ENCODE measurements around the gene L3MBTL3.

The L3MBTL3 gene

GRCh38 chr6:130018292-130018743 is at the start of gene L3MBTL3:
L3MBTL3 (plus strand) TSS chr6:130018581; CDS start chr6:130042700, 24,119 bp downstream.
- TF ChIP-seq EGR1 (IDR thresholded peaks at IDR 0.05) (no peak), TCF12 (IDR thresholded peaks at IDR 0.05; ENCODE audit: low read depth) (no peak), REST (IDR thresholded peaks at IDR 0.05; ENCODE audit: low read depth) (no peak), NFIC (IDR thresholded peaks at IDR 0.05) (no peak), TAF1 (IDR thresholded peaks at IDR 0.05; ENCODE audit: low read depth) (no peak; the same call in 1 of the 2 replicates), CEBPB (IDR thresholded peaks at IDR 0.05) (no peak), CREB1 (IDR thresholded peaks at IDR 0.05; ENCODE audit: low read depth) (no peak)

GRCh38 chr6:129969064-129969463 is 49.3 kb upstream of the L3MBTL3 start:
- TF ChIP-seq TCF12 (IDR thresholded peaks at IDR 0.05; ENCODE audit: low read depth) (no peak), REST (IDR thresholded peaks at IDR 0.05; ENCODE audit: low read depth) (no peak), TAF1 (IDR thresholded peaks at IDR 0.05; ENCODE audit: low read depth) (no peak), MAX (IDR thresholded peaks at IDR 0.05) (no peak), ZBTB7A (IDR thresholded peaks at IDR 0.05; ENCODE audit: low read depth) (no peak), FOXM1 (IDR thresholded peaks at IDR 0.05; ENCODE audit: borderline replicate concordance, low read depth) (no peak), RAD21 (IDR thresholded peaks at IDR 0.05; ENCODE audit: low read depth) (no peak), TEAD4 (IDR thresholded peaks at IDR 0.05) (no peak)

- TF ChIP-seq MAX (IDR thresholded peaks at IDR 0.05) (no peak), EGR1 (IDR thresholded peaks at IDR 0.05) (no peak), RAD21 (IDR thresholded peaks at IDR 0.05; ENCODE audit: low read depth) (no peak), CEBPB (IDR thresholded peaks at IDR 0.05) (no peak), ZBTB7A (IDR thresholded peaks at IDR 0.05; ENCODE audit: low read depth) (no peak), TEAD4 (IDR thresholded peaks at IDR 0.05) (no peak), EP300 (IDR thresholded peaks at IDR 0.05; ENCODE audit: borderline replicate concordance) (no peak), REST (IDR thresholded peaks at IDR 0.05; ENCODE audit: low read depth) (no peak), TAF1 (IDR thresholded peaks at IDR 0.05; ENCODE audit: low read depth) (no peak), YY1 (IDR thresholded peaks at IDR 0.05; ENCODE audit: low read depth) (no peak), TCF12 (IDR thresholded peaks at IDR 0.05; ENCODE audit: low read depth) (no peak)
These were observed 42.3 kb upstream of the L3MBTL3 start for GRCh38 chr6:129976110-129976509.

- TF ChIP-seq NFIC (IDR thresholded peaks at IDR 0.05) (no peak), CREB1 (IDR thresholded peaks at IDR 0.05; ENCODE audit: low read depth) (no peak), TAF1 (IDR thresholded peaks at IDR 0.05; ENCODE audit: low read depth) (no peak), MAX (IDR thresholded peaks at IDR 0.05) (no peak), TCF12 (IDR thresholded peaks at IDR 0.05; ENCODE audit: low read depth) (no peak), RAD21 (IDR thresholded peaks at IDR 0.05; ENCODE audit: low read depth) (no peak), EP300 (IDR thresholded peaks at IDR 0.05; ENCODE audit: borderline replicate concordance) (no peak), CEBPB (IDR thresholded peaks at IDR 0.05) (no peak), FOXM1 (IDR thresholded peaks at IDR 0.05; ENCODE audit: borderline replicate concordance, low read depth) (no peak), REST (IDR thresholded peaks at IDR 0.05; ENCODE audit: low read depth) (no peak), YY1 (IDR thresholded peaks at IDR 0.05; ENCODE audit: low read depth) (no peak), EGR1 (IDR thresholded peaks at IDR 0.05) (no peak), ZBTB7A (IDR thresholded peaks at IDR 0.05; ENCODE audit: low read depth) (no peak), USF1 (IDR thresholded peaks at IDR 0.05) (no peak), TEAD4 (IDR thresholded peaks at IDR 0.05) (no peak)
These were observed 40.0 kb upstream of the L3MBTL3 start for GRCh38 chr6:129978148-129978916.
